ENCODE measurements around the gene ANKLE1. TPM values are rescaled to one million over a fixed set of nuclear protein-coding genes. Genes with fewer than 3 reads are reported as not detected.

ANKLE1 gene
- total RNA-seq, 1 donor from 2014 or later, result 0.52 TPM

DNA sequence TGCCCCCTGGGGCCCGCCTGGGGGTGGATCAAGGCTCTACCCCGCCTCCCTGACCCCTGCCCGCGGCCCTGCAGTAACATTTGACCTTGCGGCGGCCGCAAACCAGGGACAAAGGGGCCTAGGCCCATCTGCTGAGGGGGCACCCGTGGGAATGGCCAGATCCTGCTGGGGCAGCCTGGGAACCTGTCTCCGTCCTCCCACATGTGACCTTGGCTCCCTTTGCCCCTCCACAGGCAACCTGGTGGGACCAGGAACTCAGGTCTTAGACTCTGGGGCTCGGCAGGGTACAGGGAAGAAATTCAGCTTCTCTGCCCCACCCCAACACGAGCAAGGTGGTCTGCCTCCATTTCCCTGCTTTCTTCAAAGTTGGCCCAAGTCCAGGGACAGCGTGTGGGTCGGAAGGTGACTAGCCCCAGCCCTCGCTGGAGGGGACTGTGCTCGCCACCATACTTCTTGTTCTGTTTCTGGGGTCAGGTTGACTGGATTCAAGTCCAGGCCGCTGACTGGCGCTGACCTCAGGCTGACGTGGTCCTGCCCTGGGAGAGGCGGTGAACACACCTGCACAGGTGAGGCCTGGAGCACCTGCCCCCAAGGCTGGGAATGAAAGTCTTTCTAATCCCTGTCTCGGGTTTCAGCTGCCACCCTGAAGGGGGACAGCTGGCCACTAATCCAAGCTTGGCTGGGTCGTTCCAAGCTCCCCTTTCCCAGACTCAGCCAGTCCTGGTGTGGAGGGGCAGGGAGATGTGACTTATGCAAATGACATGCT lies 33.5 kb upstream of the ANKLE1 start:
- Histone ChIP-seq H3K27ac (ENCODE audit: low read depth, low read length) (no peak overlapping the region), H3K9me3 (ENCODE audit: control insufficient read depth in 3 of 3, low read length in 3 of 3) (no peaks in the 10 kb centered on the region), H3K4me1 (ENCODE audit: control insufficient read depth in 3 of 3, insufficient read depth in 3 of 3, low read length in 3 of 3) (peaks cover 7 to 32% (median 26%) of the 10 kb centered on the region in 3 donors), H3K4me3 (ENCODE audit: low read length in 3 of 3) (no peak overlapping the region), H3K27me3 (ENCODE audit: control insufficient read depth in 3 of 3, insufficient read depth in 3 of 3, low read length in 3 of 3) (peaks cover 0 to 6% (median 0%) of the 10 kb centered on the region in 3 donors), H3K9ac (ENCODE audit: low read depth in 1 of 3, low read length in 3 of 3) (no peak overlapping the region), H3K36me3 (ENCODE audit: control insufficient read depth in 3 of 3, insufficient read depth in 3 of 3, low read length in 3 of 3) (peaks cover 0 to 3% (median 0%) of the 10 kb centered on the region in 3 donors)

DNA sequence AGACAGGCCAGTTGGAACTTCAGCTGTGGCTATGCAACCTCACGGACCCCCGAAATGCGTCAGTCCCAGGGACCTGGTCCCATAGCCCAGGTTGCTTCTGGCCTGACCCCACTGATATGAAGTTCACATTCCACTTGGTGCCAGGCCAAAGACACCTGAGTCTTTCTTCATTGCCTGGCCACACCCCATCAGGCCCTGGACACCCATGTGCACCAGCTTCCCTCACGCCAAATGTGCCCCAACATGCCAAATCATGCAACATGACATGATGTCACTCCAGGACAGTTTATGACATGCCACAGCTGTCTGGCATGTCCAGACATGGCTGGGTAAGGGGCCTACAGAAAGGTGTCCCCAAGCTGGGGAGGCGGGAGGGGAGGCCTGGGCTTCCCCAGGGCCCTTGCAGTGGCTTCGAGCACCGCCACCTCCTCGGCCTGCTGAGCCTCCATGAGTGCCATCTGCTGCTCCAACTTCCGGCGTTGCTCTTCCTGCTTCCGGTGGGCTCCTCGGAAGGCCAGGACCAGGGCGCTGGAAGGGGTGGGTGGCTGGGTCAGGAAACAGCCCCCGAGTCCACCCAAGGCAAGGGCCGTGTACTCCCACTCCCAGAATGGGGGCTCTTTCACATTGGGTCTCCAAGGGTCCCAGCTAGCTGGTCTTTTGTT lies 31.7 kb upstream of the ANKLE1 start:
- H3K4me3 ChIP-seq (ENCODE audit: low read length in 3 of 3), result no peak overlapping the region
- H3K9ac ChIP-seq (ENCODE audit: low read depth in 1 of 3, low read length in 3 of 3), result no peak overlapping the region
- H3K27me3 ChIP-seq (ENCODE audit: control insufficient read depth in 3 of 3, insufficient read depth in 3 of 3, low read length in 3 of 3), result peaks cover 0 to 8% (median 0%) of the 10 kb centered on the region in 3 donors
- H3K9me3 ChIP-seq (ENCODE audit: control insufficient read depth in 3 of 3, low read length in 3 of 3), result no peaks in the 10 kb centered on the region
- no peak overlapping the region for H3K27ac ChIP-seq (ENCODE audit: low read depth, low read length)
- H3K36me3 ChIP-seq (ENCODE audit: control insufficient read depth in 3 of 3, insufficient read depth in 3 of 3, low read length in 3 of 3), result peaks cover 0 to 3% (median 0%) of the 10 kb centered on the region in 3 donors
- peaks cover 0 to 16% (median 16%) of the 10 kb centered on the region in 3 donors for H3K4me1 ChIP-seq (ENCODE audit: control insufficient read depth in 3 of 3, insufficient read depth in 3 of 3, low read length in 3 of 3)

DNA sequence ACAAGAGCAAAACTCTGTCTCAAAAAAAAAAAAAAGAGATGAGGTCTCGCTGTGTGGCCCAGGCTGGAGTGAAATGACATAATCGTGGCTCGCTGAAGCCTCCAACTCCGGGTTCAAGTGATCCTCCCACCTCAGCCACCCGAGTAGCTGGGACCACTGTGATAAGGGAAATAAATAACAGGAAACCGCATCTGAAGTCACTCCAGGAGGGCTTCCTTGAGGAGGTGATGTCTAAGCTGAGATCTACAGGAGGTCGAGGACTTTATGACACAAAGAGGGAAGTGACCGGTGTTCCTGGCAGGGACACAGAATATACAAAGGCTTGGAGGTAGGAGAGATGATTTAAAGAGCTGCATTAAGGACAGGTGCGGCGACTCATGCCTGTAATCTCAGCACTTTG lies 27.1 kb upstream of the ANKLE1 start:
- H3K9ac ChIP-seq (ENCODE audit: low read depth in 1 of 3, low read length in 3 of 3), result no peak overlapping the region
- H3K27me3 ChIP-seq (ENCODE audit: control insufficient read depth in 3 of 3, insufficient read depth in 3 of 3, low read length in 3 of 3), result peaks cover 0 to 8% (median 3%) of the 10 kb centered on the region in 3 donors
- H3K27ac ChIP-seq (ENCODE audit: low read depth, low read length), result no peak overlapping the region
- no peaks in the 10 kb centered on the region for H3K4me1 ChIP-seq (ENCODE audit: control insufficient read depth in 3 of 3, insufficient read depth in 3 of 3, low read length in 3 of 3)
- no peaks in the 10 kb centered on the region for H3K9me3 ChIP-seq (ENCODE audit: control insufficient read depth in 3 of 3, low read length in 3 of 3)
- H3K36me3 ChIP-seq (ENCODE audit: control insufficient read depth in 3 of 3, insufficient read depth in 3 of 3, low read length in 3 of 3), result peaks cover 0 to 6% (median 4%) of the 10 kb centered on the region in 3 donors
- H3K4me3 ChIP-seq (ENCODE audit: low read length in 3 of 3), result no peak overlapping the region

DNA sequence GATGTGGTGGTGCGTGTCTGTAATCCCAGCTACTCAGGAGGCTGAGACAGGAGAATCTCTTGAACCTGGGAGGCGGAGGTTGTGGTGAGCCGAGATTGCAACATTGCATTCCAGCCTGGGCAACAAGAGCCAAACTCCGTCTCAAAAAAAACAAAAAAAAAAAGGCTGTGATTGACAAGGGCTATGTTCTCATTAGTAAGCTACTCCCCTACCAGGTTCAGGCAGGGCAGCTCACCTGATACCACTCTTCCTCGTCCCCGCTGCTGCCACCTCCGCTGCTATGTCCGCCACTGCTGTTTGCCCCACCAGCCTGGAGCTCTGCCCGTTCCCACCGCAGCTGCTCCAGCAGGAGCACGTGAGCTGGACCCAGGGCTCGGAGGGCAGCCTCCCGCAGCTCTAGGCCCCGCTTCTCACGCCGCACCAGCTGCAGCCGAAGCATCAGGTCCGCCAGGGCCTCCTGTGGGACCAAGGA lies 26.5 kb upstream of the ANKLE1 start:
- no peak overlapping the region for H3K9ac ChIP-seq (ENCODE audit: low read depth in 1 of 3, low read length in 3 of 3)
- no peak overlapping the region for H3K4me3 ChIP-seq (ENCODE audit: low read length in 3 of 3)
- H3K27ac ChIP-seq (ENCODE audit: low read depth, low read length), result no peak overlapping the region
- peaks cover 0 to 8% (median 3%) of the 10 kb centered on the region in 3 donors for H3K27me3 ChIP-seq (ENCODE audit: control insufficient read depth in 3 of 3, insufficient read depth in 3 of 3, low read length in 3 of 3)
- H3K9me3 ChIP-seq (ENCODE audit: control insufficient read depth in 3 of 3, low read length in 3 of 3), result no peaks in the 10 kb centered on the region
- H3K4me1 ChIP-seq (ENCODE audit: control insufficient read depth in 3 of 3, insufficient read depth in 3 of 3, low read length in 3 of 3), result no peaks in the 10 kb centered on the region
- peaks cover 0 to 6% (median 4%) of the 10 kb centered on the region in 3 donors for H3K36me3 ChIP-seq (ENCODE audit: control insufficient read depth in 3 of 3, insufficient read depth in 3 of 3, low read length in 3 of 3)

DNA sequence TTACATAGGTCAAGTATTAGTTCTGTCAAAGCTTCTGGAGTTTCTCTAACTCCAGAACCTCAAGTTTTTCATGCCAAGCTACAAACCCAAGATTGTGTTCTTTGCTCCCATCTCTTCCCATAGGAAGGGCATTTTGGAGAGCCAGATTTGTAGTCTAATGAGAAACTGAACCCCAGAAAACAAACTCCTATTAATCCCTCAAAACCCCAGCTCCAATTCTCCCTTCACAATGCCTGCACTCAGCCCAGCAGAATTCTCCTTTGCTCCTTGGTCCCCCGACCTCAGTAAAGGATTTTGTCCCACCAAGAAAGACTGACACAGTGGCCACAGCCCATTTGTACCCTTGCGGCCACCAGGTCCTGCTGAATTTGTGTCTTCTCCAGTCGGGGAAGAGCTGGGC lies 25.6 kb upstream of the ANKLE1 start:
- H3K36me3 ChIP-seq (ENCODE audit: control insufficient read depth in 3 of 3, insufficient read depth in 3 of 3, low read length in 3 of 3), result peaks cover 0 to 6% (median 4%) of the 10 kb centered on the region in 3 donors
- H3K9ac ChIP-seq (ENCODE audit: low read depth in 1 of 3, low read length in 3 of 3), result no peak overlapping the region
- H3K27ac ChIP-seq (ENCODE audit: low read depth, low read length), result no peak overlapping the region
- H3K9me3 ChIP-seq (ENCODE audit: control insufficient read depth in 3 of 3, low read length in 3 of 3), result no peaks in the 10 kb centered on the region
- H3K27me3 ChIP-seq (ENCODE audit: control insufficient read depth in 3 of 3, insufficient read depth in 3 of 3, low read length in 3 of 3), result peaks cover 0 to 8% (median 3%) of the 10 kb centered on the region in 3 donors
- peaks cover 0 to 7% (median 2%) of the 10 kb centered on the region in 3 donors for H3K4me1 ChIP-seq (ENCODE audit: control insufficient read depth in 3 of 3, insufficient read depth in 3 of 3, low read length in 3 of 3)
- no peak overlapping the region for H3K4me3 ChIP-seq (ENCODE audit: low read length in 3 of 3)

DNA sequence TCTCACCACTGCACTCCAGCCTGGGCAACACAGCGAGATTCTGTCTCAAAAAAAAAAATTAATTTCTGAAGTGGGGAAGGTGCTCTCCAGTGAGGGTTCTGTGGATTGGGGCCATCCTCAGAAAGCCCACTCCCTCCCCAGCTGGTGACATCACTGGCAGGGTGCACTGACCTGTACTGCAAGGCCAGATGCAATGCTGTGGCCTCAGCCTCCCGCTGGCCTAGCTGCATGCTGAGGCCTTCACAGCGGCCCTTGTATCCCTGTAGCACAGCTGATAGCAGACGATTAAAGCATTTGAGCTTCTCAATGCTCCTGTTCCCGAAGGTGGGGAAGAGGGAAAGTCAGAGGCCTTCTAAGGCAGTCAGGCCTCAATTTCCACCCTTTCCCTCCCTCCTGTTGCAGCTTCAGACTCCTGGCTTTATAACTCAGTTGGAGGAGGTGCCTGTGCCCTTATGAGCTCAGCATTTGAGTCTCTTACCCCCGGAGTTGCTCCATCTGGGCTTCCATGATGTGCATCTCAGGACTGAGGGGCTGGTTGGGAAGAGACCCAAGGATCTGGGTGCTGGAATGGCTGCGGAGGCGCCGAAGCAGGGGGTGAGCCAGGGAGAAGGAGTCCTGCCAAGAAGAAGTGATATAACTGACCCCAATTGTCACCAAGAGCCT lies 22.5 kb upstream of the ANKLE1 start:
- H3K36me3 ChIP-seq (ENCODE audit: control insufficient read depth in 3 of 3, insufficient read depth in 3 of 3, low read length in 3 of 3), result peaks cover 0 to 4% (median 3%) of the 10 kb centered on the region in 3 donors
- H3K4me3 ChIP-seq (ENCODE audit: low read length in 3 of 3), result no peak overlapping the region
- H3K9ac ChIP-seq (ENCODE audit: low read depth in 1 of 3, low read length in 3 of 3), result no peak overlapping the region
- H3K4me1 ChIP-seq (ENCODE audit: control insufficient read depth in 3 of 3, insufficient read depth in 3 of 3, low read length in 3 of 3), result peaks cover 0 to 7% (median 2%) of the 10 kb centered on the region in 3 donors
- H3K27ac ChIP-seq (ENCODE audit: low read depth, low read length), result no peak overlapping the region
- H3K27me3 ChIP-seq (ENCODE audit: control insufficient read depth in 3 of 3, insufficient read depth in 3 of 3, low read length in 3 of 3), result peaks cover 0 to 3% (median 2%) of the 10 kb centered on the region in 3 donors
- no peaks in the 10 kb centered on the region for H3K9me3 ChIP-seq (ENCODE audit: control insufficient read depth in 3 of 3, low read length in 3 of 3)

DNA sequence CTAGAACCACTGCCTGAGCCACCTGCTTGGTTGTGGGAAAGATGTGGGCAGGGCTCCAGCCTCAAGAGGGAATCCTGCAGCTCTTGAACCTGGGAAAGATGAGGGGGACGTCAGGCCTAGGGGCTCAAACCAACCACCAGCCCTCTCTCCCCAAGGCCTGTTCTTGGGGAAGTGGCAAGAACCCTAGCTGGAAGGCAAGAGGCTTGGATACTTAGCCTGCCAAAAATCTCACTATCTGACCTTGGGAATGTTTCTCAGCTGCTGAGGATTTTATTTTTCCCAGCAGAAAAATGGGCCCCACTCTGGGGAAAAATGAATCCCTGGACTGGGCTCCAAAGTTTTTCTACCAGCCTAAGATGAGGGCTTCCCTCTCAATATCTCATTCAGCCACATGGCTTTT lies 21.8 kb upstream of the ANKLE1 start:
- Histone ChIP-seq H3K9ac (ENCODE audit: low read depth in 1 of 3, low read length in 3 of 3) (no peak overlapping the region), H3K27ac (ENCODE audit: low read depth, low read length) (no peak overlapping the region), H3K4me3 (ENCODE audit: low read length in 3 of 3) (no peak overlapping the region), H3K36me3 (ENCODE audit: control insufficient read depth in 3 of 3, insufficient read depth in 3 of 3, low read length in 3 of 3) (peaks cover 0 to 4% (median 3%) of the 10 kb centered on the region in 3 donors), H3K27me3 (ENCODE audit: control insufficient read depth in 3 of 3, insufficient read depth in 3 of 3, low read length in 3 of 3) (peaks cover 0 to 3% (median 0%) of the 10 kb centered on the region in 3 donors), H3K9me3 (ENCODE audit: control insufficient read depth in 3 of 3, low read length in 3 of 3) (no peaks in the 10 kb centered on the region), H3K4me1 (ENCODE audit: control insufficient read depth in 3 of 3, insufficient read depth in 3 of 3, low read length in 3 of 3) (peaks cover 0 to 7% (median 2%) of the 10 kb centered on the region in 3 donors)

DNA sequence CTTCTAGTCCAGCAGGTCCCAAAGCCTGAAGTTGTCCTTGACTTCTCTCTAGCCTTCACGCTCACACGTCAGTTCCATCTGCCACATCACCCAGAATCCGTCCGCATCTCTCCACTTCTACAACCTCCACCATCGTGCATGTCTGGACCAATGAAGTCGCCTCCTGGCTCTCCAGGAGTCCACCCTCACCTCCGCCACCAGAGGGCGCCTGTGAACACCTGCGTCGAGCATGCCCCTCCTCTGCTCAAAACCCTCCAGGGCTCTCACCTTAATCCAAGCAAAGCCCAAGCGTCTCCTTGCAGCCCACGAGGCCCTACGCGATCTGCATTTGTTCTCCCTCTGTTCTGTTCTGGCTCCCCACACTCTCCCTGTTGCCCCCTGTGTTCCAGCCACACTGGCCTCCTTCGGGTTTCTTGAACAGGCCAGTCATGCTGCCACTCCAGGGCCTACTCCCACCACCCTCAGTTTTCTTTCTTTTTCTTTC lies 20.8 kb upstream of the ANKLE1 start:
- Histone ChIP-seq H3K4me3 (ENCODE audit: low read length in 3 of 3) (no peak overlapping the region), H3K9ac (ENCODE audit: low read depth in 1 of 3, low read length in 3 of 3) (peak overlapping the region in 1 of 3 donors; percentile 57)

DNA sequence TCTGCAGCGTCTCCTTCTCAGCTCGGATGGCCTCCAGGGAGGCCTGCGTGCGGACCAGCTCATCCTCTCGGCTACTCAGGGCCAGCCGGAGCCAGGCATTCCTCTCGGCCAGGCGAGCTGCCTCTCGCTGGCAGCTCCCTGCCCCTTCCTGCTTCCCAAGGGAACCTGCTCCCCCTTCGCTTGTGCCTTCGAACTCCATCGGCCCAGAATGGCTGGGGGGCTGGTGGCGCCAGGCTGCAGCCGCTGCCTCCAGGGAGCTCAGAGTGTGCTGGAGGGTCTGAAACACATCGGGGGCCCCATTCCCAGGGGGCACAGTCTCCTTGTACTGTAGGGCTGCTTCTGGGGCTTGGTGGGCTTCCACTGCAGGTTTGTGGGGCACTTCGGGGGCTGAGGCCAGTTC lies 19.1 kb upstream of the ANKLE1 start:
- H3K36me3 ChIP-seq (ENCODE audit: control insufficient read depth in 3 of 3, insufficient read depth in 3 of 3, low read length in 3 of 3), result peaks cover 0 to 3% (median 0%) of the 10 kb centered on the region in 3 donors
- no peak overlapping the region for H3K27ac ChIP-seq (ENCODE audit: low read depth, low read length)
- H3K9ac ChIP-seq (ENCODE audit: low read depth in 1 of 3, low read length in 3 of 3), result peak overlapping the region in 1 of 3 donors; percentile 25
- H3K4me3 ChIP-seq (ENCODE audit: low read length in 3 of 3), result no peak overlapping the region
- H3K27me3 ChIP-seq (ENCODE audit: control insufficient read depth in 3 of 3, insufficient read depth in 3 of 3, low read length in 3 of 3), result no peaks in the 10 kb centered on the region
- H3K9me3 ChIP-seq (ENCODE audit: control insufficient read depth in 3 of 3, low read length in 3 of 3), result no peaks in the 10 kb centered on the region
- peaks cover 0 to 10% (median 4%) of the 10 kb centered on the region in 3 donors for H3K4me1 ChIP-seq (ENCODE audit: control insufficient read depth in 3 of 3, insufficient read depth in 3 of 3, low read length in 3 of 3)

More for the DNA sequence above, 20.8 kb upstream of the ANKLE1 start:
- H3K27ac ChIP-seq (ENCODE audit: low read depth, low read length), result no peak overlapping the region
- H3K4me1 ChIP-seq (ENCODE audit: control insufficient read depth in 3 of 3, insufficient read depth in 3 of 3, low read length in 3 of 3), result peaks cover 0 to 7% (median 2%) of the 10 kb centered on the region in 3 donors
- no peaks in the 10 kb centered on the region for H3K9me3 ChIP-seq (ENCODE audit: control insufficient read depth in 3 of 3, low read length in 3 of 3)
- no peaks in the 10 kb centered on the region for H3K27me3 ChIP-seq (ENCODE audit: control insufficient read depth in 3 of 3, insufficient read depth in 3 of 3, low read length in 3 of 3)
- peaks cover 0 to 4% (median 3%) of the 10 kb centered on the region in 3 donors for H3K36me3 ChIP-seq (ENCODE audit: control insufficient read depth in 3 of 3, insufficient read depth in 3 of 3, low read length in 3 of 3)

All from skeletal muscle tissue (tissue), 4 donors.